ES-I3 (cell line): Measurements from ENCODE around the gene PDE6B.
A peak's percentile ranks its signal among the peaks of the same experiment; 100 is the strongest.
"Not testable (repeated sequence)": the region's sequence is repeated elsewhere in the genome, so short reads cannot be mapped to it uniquely, and the experiment has no call there.

Experiments
- H3K36me3 ChIP-seq: 2 replicates; pipeline ENCODE4 v1.6.1; 2013; ENCODE audit warnings: mild to moderate bottlenecking, low read length, control low read depth, moderate library complexity; ENCODE audit not compliant: insufficient read depth
- H3K4me1 ChIP-seq: 2 replicates; pipeline ENCODE4 v1.6.1; 2013; ENCODE audit warnings: mild to moderate bottlenecking, control low read depth, low read length; ENCODE audit not compliant: insufficient read depth
- H3K9ac ChIP-seq: 2 replicates; pipeline ENCODE4 v1.6.1; 2013; ENCODE audit warnings: low read depth, mild to moderate bottlenecking, low read length, moderate library complexity
- H3K9me3 ChIP-seq: 2 replicates; pipeline ENCODE4 v1.6.1; 2013; ENCODE audit warnings: mild to moderate bottlenecking, low read length, moderate library complexity; ENCODE audit not compliant: control insufficient read depth, insufficient read depth

Gene PDE6B

DNA sequence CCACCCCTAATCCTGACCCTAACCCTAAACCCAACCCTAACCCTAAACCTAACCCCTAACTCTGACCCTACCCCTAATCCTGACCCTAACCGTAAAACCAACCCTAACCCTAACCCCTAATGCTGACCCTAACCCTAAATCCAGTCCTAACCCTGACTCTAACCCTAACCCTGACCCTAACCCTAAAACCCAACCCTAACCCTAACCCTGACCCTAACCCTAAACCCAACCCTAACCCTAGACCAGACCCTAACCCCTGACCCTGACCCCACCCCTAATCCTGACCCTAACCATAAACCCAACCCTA, 79.6 kb downstream of the PDE6B start:
- Histone ChIP-seq H3K4me1 (no peaks in the 10 kb centered on the region), H3K9me3 (no peaks in the 10 kb centered on the region), H3K9ac (peak overlapping the region; percentile 47; the same call in 1 of the 2 replicates), H3K36me3 (peaks cover 3% of the 10 kb centered on the region)

DNA sequence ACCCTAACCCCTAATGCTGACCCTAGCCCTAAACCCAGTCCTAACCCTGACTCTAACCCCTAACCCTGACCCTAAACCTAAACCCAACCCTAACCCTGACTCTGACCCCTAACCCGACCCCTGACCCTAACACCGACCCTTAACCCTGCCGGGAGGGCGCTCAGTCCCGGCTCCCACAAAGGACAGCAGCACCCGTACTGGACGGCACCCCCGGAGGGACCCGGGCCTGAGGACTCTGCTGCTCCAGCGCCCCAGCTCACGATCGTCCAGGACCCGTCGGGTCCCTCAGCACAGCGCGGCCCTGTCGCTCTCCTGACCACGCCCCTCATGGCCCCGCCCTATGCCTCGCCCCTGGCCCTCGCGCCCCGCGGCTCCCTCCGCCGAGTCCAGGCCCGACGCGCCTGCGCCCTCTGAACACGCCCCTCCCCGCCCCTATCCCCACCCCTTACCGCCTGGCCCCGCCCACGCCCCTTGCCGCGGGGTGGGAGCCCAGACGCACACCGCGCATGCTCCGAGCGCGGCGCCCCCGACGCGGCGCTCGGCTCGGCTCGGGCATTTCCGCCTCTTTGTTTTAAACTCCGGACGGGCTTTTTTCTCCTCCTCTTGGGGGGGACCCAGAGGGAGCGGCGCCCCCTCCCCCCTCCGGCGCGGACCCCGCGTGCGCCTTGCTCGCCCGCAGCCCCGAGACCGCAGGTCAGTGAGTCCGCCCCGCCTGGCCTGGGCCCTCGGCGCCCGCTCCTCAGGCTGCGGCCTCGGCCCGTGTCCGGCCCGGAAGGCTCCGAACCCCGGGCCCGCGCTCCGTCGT, 80.1 kb downstream of the PDE6B start, which contains the start of gene PCGF3:
TSS of gene PCGF3 (plus strand) at position 555 of the 805 bp plus-strand sequence. CDS start 27,849 bp downstream, outside the sequence.
- peak within 1 kb of the TSS; percentile 99 for H3K9ac ChIP-seq
- no peaks in the 10 kb centered on the region for H3K4me1 ChIP-seq
- peaks cover 5% of the 10 kb centered on the region for H3K36me3 ChIP-seq
- H3K9me3 ChIP-seq: no peaks in the 10 kb centered on the region

DNA sequence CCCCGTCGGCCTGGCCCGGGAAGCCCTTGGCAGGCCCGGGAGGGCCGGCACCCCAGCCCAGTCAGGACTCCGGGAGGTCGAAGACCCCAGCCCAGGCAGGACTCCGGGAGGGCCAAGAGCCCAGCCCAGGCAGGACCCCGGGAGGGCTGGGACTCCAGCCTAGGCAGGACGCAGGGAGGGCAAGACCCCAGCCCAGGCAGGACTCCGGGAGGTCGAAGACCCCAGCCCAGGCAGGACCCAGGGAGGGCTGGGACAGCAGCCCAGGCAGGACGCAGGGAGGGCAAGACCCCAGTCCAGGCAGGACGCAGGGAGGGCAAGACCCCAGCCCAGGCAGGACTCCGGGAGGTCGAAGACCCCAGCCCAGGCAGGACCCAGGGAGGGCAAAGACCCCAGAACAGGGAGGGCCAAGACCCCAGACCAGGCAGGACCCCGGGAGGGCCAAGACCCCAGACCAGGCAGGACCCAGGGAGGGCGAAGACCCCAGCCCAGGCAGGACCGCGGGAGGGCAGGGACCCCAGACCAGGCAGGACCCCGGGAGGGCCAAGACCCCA, 80.8 kb downstream of the PDE6B start:
- peak overlapping the region; percentile 99 for H3K9ac ChIP-seq
- H3K36me3 ChIP-seq, H3K9me3 ChIP-seq, H3K4me1 ChIP-seq: not testable (repeated sequence)

DNA sequence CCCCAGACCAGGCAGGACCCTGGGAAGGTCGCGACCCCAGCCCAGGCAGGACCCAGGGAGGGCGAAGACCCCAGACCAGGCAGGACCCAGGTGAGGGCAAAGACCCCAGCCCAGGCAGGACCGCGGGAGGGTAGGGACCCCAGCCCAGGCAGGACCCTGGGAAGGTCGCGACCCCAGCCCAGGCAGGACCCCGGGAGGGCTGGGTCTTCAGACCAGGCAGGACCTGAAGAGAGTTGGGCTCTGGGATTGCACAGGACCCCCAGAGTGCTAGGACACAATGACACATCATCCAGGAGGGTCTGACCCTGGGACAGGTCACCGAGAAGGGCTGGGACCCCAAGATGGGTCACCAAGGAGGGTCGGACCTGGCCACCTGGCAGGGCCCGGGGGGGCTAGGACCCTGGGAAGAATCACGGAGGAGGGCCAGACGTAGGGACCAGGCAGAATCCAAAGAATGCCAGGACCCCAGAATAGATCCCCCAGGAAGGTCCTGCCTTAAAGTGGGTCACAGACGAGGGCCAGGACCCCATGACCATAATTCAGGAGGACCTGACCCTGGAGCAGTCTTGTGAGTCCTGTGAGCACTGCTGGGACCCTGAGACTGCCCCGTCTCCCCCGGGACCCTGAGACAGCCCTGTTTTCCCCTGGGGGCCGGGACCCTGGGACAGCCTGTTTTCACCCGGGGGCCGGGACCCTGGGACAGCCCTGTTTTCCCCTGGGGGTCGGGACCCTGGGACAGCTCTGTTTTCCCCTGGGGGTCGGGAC, 81.6 kb downstream of the PDE6B start:
- peak overlapping the region; percentile 99; the same call in 1 of the 2 replicates for H3K9ac ChIP-seq
- H3K36me3 ChIP-seq: peaks cover 5% of the 10 kb centered on the region
- H3K4me1 ChIP-seq: no peaks in the 10 kb centered on the region
- H3K9me3 ChIP-seq: no peaks in the 10 kb centered on the region

DNA sequence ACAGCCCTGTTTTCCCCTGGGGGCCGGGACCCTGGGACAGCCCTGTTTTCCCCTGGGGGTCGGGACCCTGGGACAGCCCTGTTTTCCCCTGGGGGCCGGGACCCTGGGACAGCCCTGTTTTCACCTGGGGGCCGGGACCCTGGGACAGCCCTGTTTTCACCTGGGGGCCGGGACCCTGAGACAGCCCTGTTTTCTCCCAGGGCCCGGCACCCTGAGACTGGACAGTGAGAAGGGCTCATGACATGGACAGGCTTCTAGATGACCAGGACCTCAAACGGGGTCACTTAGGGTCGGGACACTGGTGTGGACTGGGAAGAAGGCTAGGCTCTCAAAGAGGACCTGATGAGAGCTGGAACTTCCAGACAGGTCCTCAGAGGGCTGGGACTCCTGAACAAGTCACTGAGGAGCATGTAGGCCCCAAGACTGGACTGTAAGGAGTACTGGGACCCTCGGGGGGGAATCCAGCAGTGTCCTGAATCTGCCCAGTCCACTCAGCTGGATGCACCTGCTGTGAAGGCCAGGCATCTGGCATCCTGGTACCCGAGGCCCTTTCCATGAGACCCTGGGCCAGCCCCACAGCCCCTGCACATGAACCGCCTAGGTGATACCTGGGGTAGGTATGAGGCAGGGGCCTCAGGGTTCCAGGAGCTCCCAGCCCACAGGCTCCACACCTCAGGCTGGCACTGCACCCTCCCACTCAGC, 82.7 kb downstream of the PDE6B start:
- Histone ChIP-seq H3K36me3 (peaks cover 5% of the 10 kb centered on the region), H3K4me1 (no peaks in the 10 kb centered on the region), H3K9me3 (no peaks in the 10 kb centered on the region), H3K9ac (no peak overlapping the region)

DNA sequence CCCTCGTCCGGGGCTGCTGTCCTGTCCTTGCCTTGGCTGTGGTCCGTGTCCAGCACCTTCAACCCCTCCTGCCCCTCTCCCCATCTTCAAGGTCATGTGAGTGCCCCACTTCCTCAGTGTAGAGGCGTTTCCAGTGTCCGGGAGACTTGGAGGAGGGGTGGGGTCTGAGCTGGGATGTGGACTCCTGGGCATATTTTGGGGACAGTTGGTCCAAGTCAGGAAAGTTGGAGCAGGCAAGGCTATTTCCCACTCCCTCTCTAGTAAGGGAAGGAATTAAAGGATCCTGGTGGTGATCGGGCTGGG, 83.2 kb downstream of the PDE6B start:
- Histone ChIP-seq H3K4me1 (no peaks in the 10 kb centered on the region), H3K9me3 (no peaks in the 10 kb centered on the region), H3K9ac (no peak overlapping the region), H3K36me3 (peaks cover 5% of the 10 kb centered on the region)

DNA sequence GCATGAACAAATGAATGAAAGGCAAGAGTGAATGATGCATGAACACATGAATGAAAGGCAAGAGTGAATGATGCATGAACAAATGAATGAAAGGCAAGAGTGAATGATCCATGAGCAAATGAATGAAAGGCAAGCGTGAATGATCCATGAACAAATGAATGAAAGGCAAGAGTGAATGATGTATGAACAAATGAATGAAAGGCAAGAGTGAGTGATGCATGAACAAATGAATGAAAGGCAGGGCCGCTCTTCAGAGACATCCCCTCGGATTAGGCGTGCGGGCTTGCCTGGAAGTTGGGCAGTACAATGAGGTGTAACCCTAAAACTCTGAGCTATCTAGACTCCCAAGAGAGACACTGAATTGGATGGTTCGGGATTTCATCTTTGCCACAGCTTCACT, 84.0 kb downstream of the PDE6B start:
- H3K9me3 ChIP-seq: no peaks in the 10 kb centered on the region
- H3K4me1 ChIP-seq: no peaks in the 10 kb centered on the region
- no peak overlapping the region for H3K9ac ChIP-seq
- peaks cover 5% of the 10 kb centered on the region for H3K36me3 ChIP-seq

DNA sequence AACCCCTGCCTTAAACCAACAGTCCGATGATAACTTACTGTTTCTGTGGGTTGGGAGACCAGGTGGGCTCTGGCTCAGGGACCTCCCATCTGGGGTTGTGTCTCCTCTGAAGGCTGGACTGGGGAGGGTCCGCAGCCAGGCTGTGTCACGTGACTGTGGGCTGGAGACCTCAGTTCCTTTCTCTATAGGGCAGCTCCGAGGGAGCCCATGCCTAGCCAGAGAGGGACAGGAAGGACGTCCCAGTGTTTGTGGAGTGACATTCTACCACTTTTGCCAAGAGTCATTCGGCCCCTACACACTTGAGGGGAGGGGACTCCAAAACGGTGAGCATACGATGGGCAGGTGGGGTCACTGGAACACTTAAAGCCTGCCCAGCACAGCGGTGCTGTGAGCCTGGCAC, 84.7 kb downstream of the PDE6B start:
- Histone ChIP-seq H3K4me1 (no peaks in the 10 kb centered on the region), H3K9me3 (no peaks in the 10 kb centered on the region), H3K9ac (no peak overlapping the region), H3K36me3 (peaks cover 5% of the 10 kb centered on the region)

DNA sequence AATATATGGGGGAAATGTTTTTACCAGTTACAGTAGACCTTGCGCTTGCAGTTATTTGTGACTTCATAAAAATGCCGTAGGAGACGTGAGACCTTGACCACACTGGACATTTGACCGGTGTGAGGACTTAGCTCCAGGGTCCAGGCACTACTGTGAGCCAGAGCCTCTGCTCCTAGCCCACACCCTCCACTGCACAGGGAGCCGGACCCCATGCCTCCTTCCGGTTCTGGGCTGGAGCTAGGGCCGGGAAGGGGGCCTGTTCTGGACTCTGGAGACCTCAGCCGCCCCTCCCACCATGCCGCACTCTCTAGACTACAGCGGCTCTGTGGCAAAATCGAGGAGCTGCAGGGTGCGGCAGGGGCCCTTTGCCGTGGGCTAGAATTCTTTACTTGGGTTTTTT, 85.5 kb downstream of the PDE6B start:
- peaks cover 5% of the 10 kb centered on the region for H3K36me3 ChIP-seq
- no peak overlapping the region for H3K9ac ChIP-seq
- H3K4me1 ChIP-seq: no peaks in the 10 kb centered on the region
- no peaks in the 10 kb centered on the region for H3K9me3 ChIP-seq

DNA sequence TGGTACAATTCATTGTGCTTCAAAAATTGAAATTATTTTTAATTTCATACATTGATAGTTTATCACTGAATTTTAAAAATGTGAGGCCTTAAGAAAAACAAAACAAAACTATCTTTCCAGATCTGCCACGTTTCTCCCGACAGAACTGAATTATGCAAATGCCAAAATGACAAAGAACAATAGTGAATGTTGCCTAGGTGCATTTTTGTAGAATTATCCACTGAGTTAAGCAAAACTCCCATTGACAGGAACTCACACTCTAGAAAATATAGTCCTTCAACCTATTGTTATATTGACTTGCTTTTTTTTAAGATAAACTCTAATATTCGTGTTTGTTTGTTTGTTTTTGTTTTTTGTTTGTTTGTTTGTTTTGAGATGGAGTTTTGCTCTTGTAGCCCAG, 86.7 kb downstream of the PDE6B start:
- Histone ChIP-seq H3K9ac (no peak overlapping the region), H3K9me3 (no peaks in the 10 kb centered on the region), H3K36me3 (peaks cover 5% of the 10 kb centered on the region), H3K4me1 (no peaks in the 10 kb centered on the region)

DNA sequence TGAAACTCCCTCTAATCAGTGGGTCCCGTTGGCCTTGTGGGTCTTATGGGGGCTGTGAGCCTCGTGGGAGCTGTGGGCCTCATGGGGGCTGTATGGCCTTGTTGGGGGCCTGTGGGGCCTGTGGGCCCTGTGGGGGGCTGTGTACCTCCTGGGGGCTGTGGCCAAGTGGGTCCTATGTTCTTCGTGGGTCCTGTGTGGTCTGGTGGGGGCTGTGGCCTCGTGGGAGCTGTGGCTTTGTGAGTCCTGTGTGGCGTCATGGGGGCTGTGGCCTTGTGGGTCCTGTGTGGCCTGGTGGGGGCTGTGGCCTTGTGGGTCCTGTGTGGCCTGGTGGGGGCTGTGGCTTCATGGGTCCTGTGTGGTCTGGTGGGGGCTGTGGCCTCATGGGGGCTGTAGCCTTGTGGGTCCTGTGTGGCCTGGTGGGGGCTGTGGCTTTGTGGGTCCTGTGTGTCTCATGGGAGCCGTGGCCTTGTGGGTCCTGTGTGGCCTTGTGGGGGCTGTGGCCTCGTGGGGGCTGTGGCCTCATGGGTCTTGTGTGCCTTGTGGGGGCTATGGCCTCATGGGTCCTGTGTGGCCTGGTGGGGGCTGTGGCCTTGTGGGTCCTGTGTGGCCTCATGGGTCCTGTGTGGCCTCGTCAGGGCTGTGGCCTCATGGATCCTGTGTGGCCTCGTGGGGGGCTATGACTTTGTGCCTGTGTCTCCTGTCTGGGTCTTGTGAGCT, 87.7 kb downstream of the PDE6B start:
- H3K9ac ChIP-seq: no peak overlapping the region
- no peaks in the 10 kb centered on the region for H3K9me3 ChIP-seq
- H3K4me1 ChIP-seq: no peaks in the 10 kb centered on the region
- H3K36me3 ChIP-seq: peaks cover 5% of the 10 kb centered on the region

DNA sequence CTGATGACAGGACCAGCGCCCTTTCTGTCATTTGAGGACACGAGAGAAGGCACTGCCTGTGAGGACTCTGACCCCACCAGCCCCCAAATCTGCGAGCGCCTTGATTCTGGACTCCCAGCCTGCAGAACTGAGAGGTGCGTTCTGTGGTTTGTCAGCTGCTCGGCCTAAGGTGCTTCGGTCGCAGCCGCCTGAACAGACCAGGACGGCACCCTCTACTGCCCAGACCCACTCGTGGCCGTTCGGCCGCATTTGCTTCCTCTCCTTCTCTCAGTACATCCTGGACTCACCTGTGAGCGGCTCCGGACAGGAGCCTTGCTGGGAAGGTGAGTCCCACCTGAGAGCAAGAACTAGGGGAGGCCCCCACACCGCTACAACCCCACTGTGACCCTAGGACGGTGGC, 88.7 kb downstream of the PDE6B start:
- Histone ChIP-seq H3K36me3 (peaks cover 5% of the 10 kb centered on the region), H3K9me3 (no peaks in the 10 kb centered on the region), H3K4me1 (no peaks in the 10 kb centered on the region), H3K9ac (no peak overlapping the region)

DNA sequence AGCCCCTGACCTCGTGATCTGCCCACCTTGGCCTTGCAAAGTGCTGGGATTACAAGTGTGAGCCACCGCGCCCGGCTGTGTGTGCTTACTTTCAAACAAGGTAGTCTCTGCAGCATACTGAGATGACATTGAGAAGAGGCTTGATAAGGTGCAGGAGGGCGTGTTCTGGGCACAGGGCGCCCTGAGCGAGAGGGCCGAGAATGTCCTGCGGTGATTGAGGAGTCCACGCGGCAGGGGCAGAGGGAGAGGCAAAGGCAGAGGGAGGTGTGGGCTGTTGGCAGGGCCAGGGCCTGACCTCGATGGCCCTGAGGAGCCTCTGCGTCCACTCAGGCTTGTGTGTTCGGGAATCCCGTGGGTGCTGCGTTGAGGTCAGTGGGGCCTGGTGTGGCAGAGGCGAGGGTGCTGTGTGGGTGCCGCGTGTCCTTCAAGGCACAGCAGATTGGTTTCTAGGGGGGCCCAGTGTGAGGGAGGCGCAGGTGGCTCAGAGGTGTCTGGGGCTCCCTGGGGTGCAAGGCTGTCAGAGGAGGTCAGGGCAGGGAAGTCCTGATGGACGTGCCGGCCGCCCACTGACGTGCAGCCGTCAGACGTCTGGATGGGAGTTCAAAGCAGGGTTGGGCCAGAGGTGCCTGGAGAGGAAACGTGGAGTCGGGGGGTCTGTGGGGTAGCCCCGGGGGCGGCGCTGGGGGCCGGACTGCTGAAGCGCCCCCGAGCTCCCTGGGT, 92.4 kb downstream of the PDE6B start:
- H3K36me3 ChIP-seq: 0 out of 2 replicates have a peak, but pooled peaks cover 2% of the 10 kb centered on the region
- no peak overlapping the region for H3K9ac ChIP-seq
- no peaks in the 10 kb centered on the region for H3K4me1 ChIP-seq
- no peaks in the 10 kb centered on the region for H3K9me3 ChIP-seq
